Neural progenitor cell (in vitro differentiated cells): Measurements from ENCODE around the gene ADAMTS5. TPM values are rescaled to one million over a fixed set of nuclear protein-coding genes. Genes with fewer than 3 reads are reported as not detected.

ENCODE experiments used
- DNase-seq: peaks from one replicate; pipeline ENCODE4 v3.0.0-alpha.2; 2016; ENCODE audit warnings: low spot score
- H2AFZ ChIP-seq: fragments of 200-600 bp; sonication (generic); replicated peaks from 2 replicates; pipeline ENCODE4 v1.6.1; 2016; ENCODE audit warnings: antibody characterized with exemption
- H3F3A ChIP-seq: fragments of 200-600 bp; sonication (generic); 2 replicates; pipeline ENCODE4 v1.6.1; 2016; ENCODE audit warnings: antibody characterized with exemption, low read depth
- H3K27ac ChIP-seq: fragments of 200-600 bp; sonication (generic); 2 replicates; pipeline ENCODE4 v1.5.1; 2016; ENCODE audit warnings: mild to moderate bottlenecking
- H3K27me3 ChIP-seq: fragments of 200-600 bp; sonication (generic); 2 replicates; pipeline ENCODE4 v1.6.1; 2016; ENCODE audit warnings: mild to moderate bottlenecking, moderate library complexity
- H3K36me3 ChIP-seq: fragments of 200-600 bp; sonication (generic); 2 replicates; pipeline ENCODE4 v1.5.1; 2016
- H3K4me1 ChIP-seq: fragments of 200-600 bp; sonication (generic); 2 replicates; pipeline ENCODE4 v1.6.1; 2016; ENCODE audit warnings: mixed run types
- H3K4me2 ChIP-seq: fragments of 200-600 bp; sonication (generic); 2 replicates; pipeline ENCODE4 v1.6.1; 2016
- H3K4me3 ChIP-seq: fragments of 200-600 bp; sonication (generic); 2 replicates; pipeline ENCODE4 v1.5.1; 2016
- H3K79me2 ChIP-seq: fragments of 200-600 bp; sonication (generic); 2 replicates; pipeline ENCODE4 v1.6.1; 2016; ENCODE audit warnings: low read depth
- H3K9ac ChIP-seq: fragments of 200-600 bp; sonication (generic); 2 replicates; pipeline ENCODE4 v1.6.1; 2016
- H3K9me3 ChIP-seq: fragments of 200-600 bp; sonication (generic); 2 replicates; pipeline ENCODE4 v1.5.1; 2016; ENCODE audit warnings: low read depth
- H4K20me1 ChIP-seq: fragments of 200-600 bp; sonication (generic); 2 replicates; pipeline ENCODE4 v1.6.1; 2016; ENCODE audit warnings: low read depth
- H3K27ac Mint-ChIP-seq: 3 replicates; pipeline ENCODE4 v1.8.0; 2021; ENCODE audit warnings: mixed read lengths
- H3K27me3 Mint-ChIP-seq: 2 replicates; pipeline ENCODE4 v1.8.0; 2022; ENCODE audit warnings: low read depth, mild to moderate bottlenecking, inconsistent platforms, moderate library complexity, mixed read lengths; ENCODE audit not compliant: insufficient read depth
- H3K36me3 Mint-ChIP-seq: 3 replicates; pipeline ENCODE4 v1.8.0; 2021; ENCODE audit warnings: mixed read lengths
- H3K4me1 Mint-ChIP-seq: 3 replicates; pipeline ENCODE4 v1.8.0; 2021; ENCODE audit warnings: mixed read lengths
- H3K4me3 Mint-ChIP-seq: 3 replicates; pipeline ENCODE4 v1.8.0; 2021; ENCODE audit warnings: mild to moderate bottlenecking, moderate library complexity, mixed read lengths
- H3K9me3 Mint-ChIP-seq: 3 replicates; pipeline ENCODE4 v1.8.0; 2020; ENCODE audit warnings: mixed read lengths
- EZH2 ChIP-seq: fragments of 200-600 bp; sonication (generic); IDR thresholded peaks from 2 replicates; pipeline ENCODE4 v1.6.1; 2017; ENCODE audit warnings: antibody characterized with exemption, mild to moderate bottlenecking, moderate library complexity
- EZH2phosphoT487 ChIP-seq: fragments of 200-600 bp; sonication (generic); IDR thresholded peaks from 2 replicates; pipeline ENCODE4 v1.6.1; 2017; ENCODE audit warnings: antibody characterized with exemption
- total RNA-seq: library from RNA; depleted of rRNA; stranded (reverse); fragments of >200 nt; gene quantifications from 2 replicates; pipeline ENCODE4 v1.2.3, GENCODE V29; 2015; ENCODE audit warnings: low replicate concordance
- TF ChIP-seq, protein P1 (sequence below): fragments of 200-600 bp; sonication (generic); IDR thresholded peaks from 2 replicates; pipeline ENCODE4 v1.5.1; 2017; ENCODE audit warnings: antibody characterized with exemption, mild to moderate bottlenecking

ADAMTS5 gene
- total RNA-seq, 1 donor from 2014 or later: not detected

DNA sequence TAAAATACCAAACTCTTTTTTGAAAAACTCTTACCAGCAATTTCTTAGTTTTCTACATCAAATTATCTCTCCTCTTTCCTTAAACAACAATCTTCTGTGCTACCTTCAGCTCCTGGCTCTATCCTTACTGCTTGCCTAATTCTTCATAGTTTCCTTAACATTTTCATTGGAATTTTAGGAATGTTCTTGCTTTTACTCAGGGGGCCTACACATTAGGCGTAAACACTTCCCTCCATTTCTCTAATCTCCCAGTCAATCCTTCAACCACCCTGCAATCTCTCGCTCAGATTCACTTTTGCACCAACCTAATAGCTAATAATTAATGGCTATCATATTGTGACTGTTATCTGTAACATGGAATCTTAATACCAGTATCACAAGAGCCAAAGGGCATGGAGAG, 50.1 kb downstream of the ADAMTS5 start:
- no peaks in the 10 kb centered on the region for H3K36me3 Mint-ChIP-seq
- Histone ChIP-seq H2AFZ (no peak overlapping the region), H3K4me3 (no peak overlapping the region), H3K27ac (no peak overlapping the region), H3K9me3 (no peaks in the 10 kb centered on the region), H3K4me1 (peaks cover 14% of the 10 kb centered on the region), H3K36me3 (no peaks in the 10 kb centered on the region), H3F3A (peaks cover 5% of the 10 kb centered on the region), H3K4me2 (no peak overlapping the region), H3K9ac (no peak overlapping the region), H4K20me1 (no peaks in the 10 kb centered on the region), H3K79me2 (no peaks in the 10 kb centered on the region), H3K27me3 (no peaks in the 10 kb centered on the region)
- H3K9me3 Mint-ChIP-seq: peaks cover 10% of the 10 kb centered on the region
- TF ChIP-seq, protein P1, sequence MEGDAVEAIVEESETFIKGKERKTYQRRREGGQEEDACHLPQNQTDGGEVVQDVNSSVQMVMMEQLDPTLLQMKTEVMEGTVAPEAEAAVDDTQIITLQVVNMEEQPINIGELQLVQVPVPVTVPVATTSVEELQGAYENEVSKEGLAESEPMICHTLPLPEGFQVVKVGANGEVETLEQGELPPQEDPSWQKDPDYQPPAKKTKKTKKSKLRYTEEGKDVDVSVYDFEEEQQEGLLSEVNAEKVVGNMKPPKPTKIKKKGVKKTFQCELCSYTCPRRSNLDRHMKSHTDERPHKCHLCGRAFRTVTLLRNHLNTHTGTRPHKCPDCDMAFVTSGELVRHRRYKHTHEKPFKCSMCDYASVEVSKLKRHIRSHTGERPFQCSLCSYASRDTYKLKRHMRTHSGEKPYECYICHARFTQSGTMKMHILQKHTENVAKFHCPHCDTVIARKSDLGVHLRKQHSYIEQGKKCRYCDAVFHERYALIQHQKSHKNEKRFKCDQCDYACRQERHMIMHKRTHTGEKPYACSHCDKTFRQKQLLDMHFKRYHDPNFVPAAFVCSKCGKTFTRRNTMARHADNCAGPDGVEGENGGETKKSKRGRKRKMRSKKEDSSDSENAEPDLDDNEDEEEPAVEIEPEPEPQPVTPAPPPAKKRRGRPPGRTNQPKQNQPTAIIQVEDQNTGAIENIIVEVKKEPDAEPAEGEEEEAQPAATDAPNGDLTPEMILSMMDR: no peak
- TF ChIP-seq EZH2 (no peak), EZH2phosphoT487 (no peak)
- H3K4me3 Mint-ChIP-seq: no peak overlapping the region
- DNase-seq: no peak
- peaks cover 2% of the 10 kb centered on the region for H3K27me3 Mint-ChIP-seq
- no peak overlapping the region for H3K27ac Mint-ChIP-seq
- H3K4me1 Mint-ChIP-seq: peaks cover 7% of the 10 kb centered on the region

DNA sequence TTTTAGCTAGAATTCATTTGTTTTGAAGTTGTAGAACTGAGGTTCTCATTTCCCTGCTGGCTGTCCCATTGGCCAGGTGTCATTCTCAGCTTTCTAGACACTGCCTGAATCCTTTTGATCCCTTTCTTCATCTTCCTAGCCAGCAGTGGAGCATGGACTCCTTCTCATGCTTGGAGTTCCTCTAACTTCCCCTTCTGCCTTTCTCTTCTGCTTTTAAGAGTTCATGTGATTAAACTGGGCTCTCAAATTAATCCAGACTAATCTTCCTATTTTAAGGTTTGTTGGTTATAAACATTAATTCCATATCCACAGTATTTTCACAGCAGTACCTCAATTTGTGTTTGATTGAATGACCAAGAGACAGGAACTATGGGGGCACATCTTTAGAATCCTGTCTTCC, 52.3 kb downstream of the ADAMTS5 start:
- Histone ChIP-seq H3K9ac (no peak overlapping the region), H3K27me3 (no peaks in the 10 kb centered on the region), H3F3A (peaks cover 5% of the 10 kb centered on the region), H3K9me3 (no peaks in the 10 kb centered on the region), H4K20me1 (no peaks in the 10 kb centered on the region), H3K79me2 (no peaks in the 10 kb centered on the region), H3K27ac (no peak overlapping the region), H2AFZ (no peak overlapping the region), H3K4me2 (no peak overlapping the region), H3K4me1 (peaks cover 27% of the 10 kb centered on the region), H3K4me3 (no peak overlapping the region), H3K36me3 (no peaks in the 10 kb centered on the region)
- no peak overlapping the region for H3K27ac Mint-ChIP-seq
- H3K27me3 Mint-ChIP-seq: peaks cover 2% of the 10 kb centered on the region
- no peak for DNase-seq
- H3K36me3 Mint-ChIP-seq: no peaks in the 10 kb centered on the region
- H3K9me3 Mint-ChIP-seq: peaks cover 10% of the 10 kb centered on the region
- TF ChIP-seq, protein P1: no peak
- TF ChIP-seq EZH2: no peak
- no peak for TF ChIP-seq EZH2phosphoT487
- H3K4me3 Mint-ChIP-seq: no peak overlapping the region
- peaks cover 16% of the 10 kb centered on the region for H3K4me1 Mint-ChIP-seq

DNA sequence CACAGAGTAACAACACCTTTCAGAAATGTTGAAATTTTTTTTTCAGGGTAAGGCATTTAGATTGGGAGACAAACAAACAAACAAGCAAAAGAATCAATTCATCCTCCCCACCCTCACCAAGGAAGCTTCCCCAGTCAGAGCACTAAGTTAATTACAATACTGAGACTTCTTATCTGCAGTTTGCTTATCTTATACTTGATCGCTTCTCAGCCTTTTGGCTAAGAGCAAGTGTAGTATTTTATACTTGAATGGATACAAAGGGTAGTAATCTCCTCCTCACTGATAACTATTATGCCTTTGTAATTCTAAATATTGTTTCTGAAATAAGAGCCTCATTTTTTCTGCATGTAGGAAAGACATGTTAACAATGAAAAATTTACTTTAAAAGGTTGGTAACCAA, 54.4 kb downstream of the ADAMTS5 start:
- Histone ChIP-seq H3K27ac (peak overlapping the region; percentile 60), H3K4me2 (no peak overlapping the region), H3K36me3 (no peaks in the 10 kb centered on the region), H3K4me3 (no peak overlapping the region), H3K9ac (no peak overlapping the region), H3K79me2 (no peaks in the 10 kb centered on the region), H2AFZ (no peak overlapping the region), H3K9me3 (no peaks in the 10 kb centered on the region), H4K20me1 (no peaks in the 10 kb centered on the region), H3K27me3 (no peaks in the 10 kb centered on the region), H3K4me1 (peaks cover 27% of the 10 kb centered on the region), H3F3A (peaks cover 5% of the 10 kb centered on the region)
- Mint-ChIP-seq H3K36me3 (no peaks in the 10 kb centered on the region), H3K27me3 (peaks cover 2% of the 10 kb centered on the region), H3K4me1 (peaks cover 16% of the 10 kb centered on the region), H3K4me3 (no peak overlapping the region), H3K27ac (no peak overlapping the region), H3K9me3 (peaks cover 10% of the 10 kb centered on the region)
- TF ChIP-seq EZH2phosphoT487 (no peak), EZH2 (no peak)
- TF ChIP-seq, protein P1: no peak
- DNase-seq: no peak
